SK-N-MC (cell line): Measurements from ENCODE around the gene SETD9.

ENCODE experiments used
- EZH2 ChIP-seq: fragments of 200-600 bp; sonication (generic); IDR thresholded peaks from one replicate; pipeline ENCODE4 v1.6.1; 2017; ENCODE audit warnings: antibody characterized with exemption
- FOXP2 ChIP-seq: optimal IDR thresholded peaks from 2 replicates; pipeline ENCODE3; 2011; ENCODE audit warnings: mild to moderate bottlenecking, moderate library complexity; ENCODE audit not compliant: insufficient read depth; ENCODE audit errors: extremely low read length, control extremely low read depth
- POLR2AphosphoS5 ChIP-seq: IDR thresholded peaks from 2 replicates; pipeline ENCODE4 v1.6.1; 2012; ENCODE audit warnings: mild to moderate bottlenecking, low read depth, low read length, borderline replicate concordance

- no peak for TF ChIP-seq EZH2
- TF ChIP-seq POLR2AphosphoS5, result no peak
- no peak for TF ChIP-seq FOXP2
Observed at GRCh38 chr5:56862909-56863308, 46.5 kb upstream of the SETD9 start.
